Measurements from ENCODE around the gene PRAC2.
"Not testable (repeated sequence)": the region's sequence is repeated elsewhere in the genome, so short reads cannot be mapped to it uniquely, and the experiment has no call there.

PRAC2 gene

DNA sequence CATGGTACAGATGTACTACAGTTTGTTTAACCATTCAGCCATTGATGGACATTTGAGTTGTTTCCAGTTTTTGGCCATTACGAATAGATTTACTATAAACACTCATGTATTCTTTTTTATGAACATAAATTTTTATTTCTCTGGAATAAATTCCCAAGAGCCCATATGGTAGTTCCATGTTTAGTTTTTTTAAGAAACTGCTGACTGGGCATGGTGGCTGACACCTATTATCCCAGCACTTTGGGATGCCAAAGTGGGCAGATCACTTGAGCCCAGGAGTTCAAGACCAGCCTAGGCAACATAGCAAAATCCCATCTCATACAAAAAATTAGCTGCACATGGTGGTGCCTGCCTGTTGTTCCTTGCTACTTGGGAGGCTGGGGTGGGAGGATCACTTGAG, 30.9 kb upstream of the PRAC2 start:
- TF ChIP-seq, protein P1, sequence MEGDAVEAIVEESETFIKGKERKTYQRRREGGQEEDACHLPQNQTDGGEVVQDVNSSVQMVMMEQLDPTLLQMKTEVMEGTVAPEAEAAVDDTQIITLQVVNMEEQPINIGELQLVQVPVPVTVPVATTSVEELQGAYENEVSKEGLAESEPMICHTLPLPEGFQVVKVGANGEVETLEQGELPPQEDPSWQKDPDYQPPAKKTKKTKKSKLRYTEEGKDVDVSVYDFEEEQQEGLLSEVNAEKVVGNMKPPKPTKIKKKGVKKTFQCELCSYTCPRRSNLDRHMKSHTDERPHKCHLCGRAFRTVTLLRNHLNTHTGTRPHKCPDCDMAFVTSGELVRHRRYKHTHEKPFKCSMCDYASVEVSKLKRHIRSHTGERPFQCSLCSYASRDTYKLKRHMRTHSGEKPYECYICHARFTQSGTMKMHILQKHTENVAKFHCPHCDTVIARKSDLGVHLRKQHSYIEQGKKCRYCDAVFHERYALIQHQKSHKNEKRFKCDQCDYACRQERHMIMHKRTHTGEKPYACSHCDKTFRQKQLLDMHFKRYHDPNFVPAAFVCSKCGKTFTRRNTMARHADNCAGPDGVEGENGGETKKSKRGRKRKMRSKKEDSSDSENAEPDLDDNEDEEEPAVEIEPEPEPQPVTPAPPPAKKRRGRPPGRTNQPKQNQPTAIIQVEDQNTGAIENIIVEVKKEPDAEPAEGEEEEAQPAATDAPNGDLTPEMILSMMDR (IDR thresholded peaks at IDR 0.05) = no peak
- no peak overlapping the region for H3K4me3 ChIP-seq
- no peak overlapping the region for H3K27ac ChIP-seq
- no peak for DNase-seq (ENCODE audit: low spot score)

DNA sequence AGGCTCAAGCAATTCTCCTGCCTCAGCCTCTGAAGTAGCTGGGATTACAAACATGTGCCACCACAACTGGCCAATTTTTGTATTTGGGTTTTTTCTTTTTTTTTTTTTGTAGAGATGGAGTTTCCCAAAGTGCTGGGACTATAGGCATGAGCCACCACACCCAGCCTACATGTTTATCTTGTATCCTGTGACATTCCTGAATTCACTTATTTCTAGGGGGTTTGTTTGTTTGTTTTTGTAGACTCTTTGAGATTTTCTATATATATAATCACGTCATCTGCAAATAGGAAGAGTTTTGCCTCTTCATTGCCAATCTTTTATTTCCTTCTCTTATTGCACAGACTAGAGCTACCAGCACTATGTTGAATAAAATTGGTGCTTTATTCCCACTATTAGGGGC, 29.8 kb upstream of the PRAC2 start:
- Histone ChIP-seq H3K4me3 (no peak overlapping the region), H3K27ac (no peak overlapping the region)
- DNase-seq (ENCODE audit: low spot score) = no peak
- TF ChIP-seq, protein P1 (IDR thresholded peaks at IDR 0.05) = no peak

DNA sequence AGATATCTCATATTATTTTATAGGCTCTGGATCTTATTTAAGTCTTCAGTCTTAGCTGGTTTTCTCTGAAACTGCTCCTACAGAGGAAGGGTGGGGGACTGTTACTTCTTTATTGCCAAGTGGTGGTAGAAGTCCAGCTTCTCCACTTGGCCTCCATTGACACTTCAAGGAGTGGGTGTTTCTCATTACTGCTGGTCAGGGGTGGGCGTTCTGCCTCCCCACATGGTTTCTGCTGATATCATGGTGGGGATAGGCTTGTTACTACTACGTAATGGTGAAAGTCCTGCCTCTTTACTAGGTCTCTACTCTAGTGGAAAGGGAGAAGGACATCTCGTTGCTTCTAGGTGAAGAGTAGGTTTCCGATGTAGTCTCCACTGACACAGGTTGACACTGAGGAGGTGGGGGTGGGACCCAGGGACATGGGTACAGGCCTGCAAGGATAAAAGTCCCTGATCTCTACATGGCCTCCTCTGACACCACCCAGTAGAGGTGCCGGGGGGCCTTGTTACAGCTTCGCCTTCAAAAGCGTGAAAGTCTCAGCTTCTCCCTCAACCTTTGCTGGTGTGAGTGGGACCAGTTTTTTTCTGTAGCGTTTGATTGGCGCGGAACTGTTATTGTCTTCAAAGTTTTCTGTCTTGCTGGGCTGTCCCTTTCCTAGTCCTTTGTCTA, 21.0 kb upstream of the PRAC2 start:
- H3K27ac ChIP-seq = no peak overlapping the region
- H3K4me3 ChIP-seq = no peak overlapping the region
- no peak for DNase-seq (ENCODE audit: low spot score)
- TF ChIP-seq, protein P1 (IDR thresholded peaks at IDR 0.05) = no peak

DNA sequence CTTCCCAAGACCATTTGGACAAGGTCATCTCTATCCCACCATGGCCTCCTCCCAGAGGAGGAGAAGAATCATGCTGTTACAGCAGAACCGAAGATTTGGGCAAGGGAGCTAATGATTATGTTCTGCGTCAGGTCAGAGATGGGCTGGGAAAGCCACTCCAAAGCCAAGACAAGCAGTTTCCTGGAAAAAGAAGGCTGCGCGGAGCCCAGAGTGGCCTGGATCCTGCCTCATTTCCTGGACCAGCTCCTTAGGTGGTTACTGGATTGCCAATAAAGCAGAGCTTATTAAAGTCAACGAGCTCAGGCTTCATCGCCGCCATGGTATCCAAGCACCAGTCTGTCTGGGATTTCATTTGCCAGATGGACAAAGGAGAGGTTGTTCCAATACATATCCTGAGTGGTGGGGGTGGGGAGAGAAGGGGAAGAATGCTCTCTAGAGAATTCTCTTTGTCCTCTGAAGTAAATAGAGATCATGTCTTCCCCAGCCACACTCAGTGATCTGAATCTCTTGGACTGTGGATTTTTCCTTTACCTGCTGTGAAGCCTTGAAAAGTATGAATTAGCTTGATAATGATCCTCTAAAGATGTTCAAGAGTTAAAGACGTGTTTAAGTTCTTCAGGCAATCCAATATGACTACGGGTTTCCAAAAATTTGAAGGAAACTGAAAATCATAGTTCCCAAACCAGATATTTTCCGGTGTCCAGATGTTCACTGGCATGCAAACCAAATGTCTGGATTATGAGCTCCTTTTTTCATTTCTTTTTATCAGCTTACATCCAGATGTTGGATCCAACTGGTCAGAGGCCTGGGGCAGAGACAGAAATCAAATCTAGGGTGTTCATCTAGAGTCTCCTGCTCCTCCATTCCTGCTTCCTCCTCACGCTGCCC, 18.4 kb upstream of the PRAC2 start:
- H3K4me3 ChIP-seq = no peak overlapping the region
- TF ChIP-seq, protein P1 (IDR thresholded peaks at IDR 0.05) = no peak
- DNase-seq (ENCODE audit: low spot score) = no peak
- H3K27ac ChIP-seq = no peak overlapping the region

DNA sequence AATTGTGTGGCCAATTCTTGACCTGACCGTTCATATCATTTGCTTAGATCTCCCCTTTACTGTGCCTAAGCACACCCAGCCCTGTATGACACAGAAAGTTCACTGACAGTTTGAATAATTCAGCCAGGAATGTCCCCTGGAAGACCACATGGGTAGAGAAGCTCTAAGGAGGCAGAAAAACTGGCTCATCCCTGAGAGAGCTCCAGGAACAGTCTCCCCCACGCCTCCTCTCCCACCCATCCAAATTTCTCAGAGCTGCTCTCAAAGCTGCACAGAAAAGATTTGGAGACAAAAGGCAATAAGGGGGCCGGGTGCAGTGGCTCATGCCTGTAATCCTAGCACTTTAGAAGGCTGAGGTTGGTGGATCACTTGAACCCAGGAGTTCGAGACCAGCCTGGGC, 11.9 kb upstream of the PRAC2 start:
- no peak for DNase-seq (ENCODE audit: low spot score)
- no peak overlapping the region for H3K27ac ChIP-seq
- H3K4me3 ChIP-seq = no peak overlapping the region
- TF ChIP-seq, protein P1 (IDR thresholded peaks at IDR 0.05) = no peak

DNA sequence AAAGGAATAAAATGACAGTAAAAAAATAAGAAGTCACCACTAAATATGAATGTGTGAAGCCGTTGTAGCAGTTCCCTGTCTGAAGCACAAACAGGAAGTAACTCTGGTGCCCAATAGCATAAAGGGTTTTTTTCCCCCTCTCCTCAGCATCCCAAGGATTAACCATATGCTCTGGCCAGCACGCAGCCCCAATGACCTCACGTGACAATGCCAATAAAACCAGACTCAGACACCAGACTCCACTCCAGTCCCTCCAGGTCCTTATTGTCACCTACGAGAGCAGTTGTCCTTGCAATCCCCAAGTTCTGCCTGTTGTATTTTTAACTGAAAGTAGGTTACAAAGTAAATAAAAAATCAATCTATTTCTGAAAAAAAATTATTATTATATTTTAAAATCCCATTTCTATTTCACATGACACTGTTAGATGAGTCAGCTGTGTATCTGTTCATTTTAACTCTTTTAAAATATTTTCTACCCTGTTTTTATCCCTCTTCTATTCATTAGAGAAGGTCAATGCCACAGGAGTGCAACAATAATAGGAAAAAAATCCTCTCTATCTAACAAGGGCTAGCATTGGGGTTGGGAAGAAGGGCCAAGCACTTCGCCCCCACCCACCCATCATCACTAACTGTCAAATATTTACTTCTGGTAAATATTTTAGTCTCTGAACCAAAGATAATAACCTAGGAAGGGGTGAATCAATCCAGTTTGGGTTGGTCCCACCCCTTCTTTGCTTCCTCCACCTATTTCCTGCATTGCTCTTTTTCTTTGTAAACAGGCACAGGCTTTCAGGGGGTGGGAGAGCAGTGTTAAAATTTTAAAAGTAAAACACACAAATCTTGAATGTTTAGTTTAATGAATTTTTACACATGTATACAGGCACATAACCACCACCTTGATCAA, 7.2 kb upstream of the PRAC2 start:
- no peak for DNase-seq (ENCODE audit: low spot score)
- Histone ChIP-seq H3K4me3 (no peak overlapping the region), H3K27ac (no peak overlapping the region)
- TF ChIP-seq, protein P1 (IDR thresholded peaks at IDR 0.05) = no peak

DNA sequence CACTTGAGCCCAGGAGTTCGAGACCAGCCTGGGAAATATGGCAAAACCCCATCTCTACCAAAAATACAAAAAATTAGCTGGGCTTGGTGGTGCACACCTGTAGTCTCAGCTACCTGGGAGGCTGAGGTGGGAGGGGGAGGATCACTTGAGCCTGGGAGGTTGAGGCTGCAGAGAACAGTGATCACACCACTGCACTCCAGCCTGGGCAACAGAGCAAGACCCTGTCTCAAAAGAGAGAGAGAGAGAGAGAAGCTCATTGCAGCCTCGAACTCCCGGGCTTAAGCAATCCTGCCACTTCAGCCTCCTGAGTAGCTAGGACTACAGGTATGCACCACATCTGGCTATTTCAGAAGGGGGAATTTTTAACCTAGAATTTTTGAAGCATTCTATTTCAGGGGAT, 6.4 kb upstream of the PRAC2 start:
- not testable (repeated sequence) for DNase-seq (ENCODE audit: low spot score); H3K4me3 ChIP-seq; H3K27ac ChIP-seq

Data from coronary artery (tissue), 2 donors.